ENCODE measurements around the gene CFHR1.
"Not testable (repeated sequence)": the region's sequence is repeated elsewhere in the genome, so short reads cannot be mapped to it uniquely, and the experiment has no call there.

The CFHR1 gene

DNA sequence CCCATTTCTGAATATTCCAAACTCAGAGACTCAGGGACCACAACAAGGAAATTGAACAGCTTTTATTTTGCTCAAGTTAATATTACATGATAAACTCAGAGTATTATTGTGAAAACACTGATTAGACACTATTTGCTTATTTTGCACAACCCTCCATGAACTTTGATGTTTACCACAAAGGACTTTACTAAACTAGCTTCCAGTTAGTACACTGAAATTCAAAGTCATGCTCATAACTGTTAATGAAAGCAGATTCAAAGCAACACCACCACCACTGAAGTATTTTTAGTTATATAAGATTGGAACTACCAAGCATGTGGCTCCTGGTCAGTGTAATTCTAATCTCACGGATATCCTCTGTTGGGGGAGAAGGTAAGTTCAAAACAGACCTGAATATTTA is at the start of gene CFHR1:
Gene CFHR1, plus strand, starts transcription at position 201 of the 400 bp plus-strand sequence. Its CDS starts 114 bp downstream, at position 315.
- H3K9me3 Mint-ChIP-seq, H3K4me1 Mint-ChIP-seq, DNase-seq, ATAC-seq, H3K27ac Mint-ChIP-seq, H3K27me3 Mint-ChIP-seq, H3K4me3 Mint-ChIP-seq: not testable (repeated sequence)

- H3K9me3 Mint-ChIP-seq, H3K27ac Mint-ChIP-seq, H3K4me3 Mint-ChIP-seq, H3K4me1 Mint-ChIP-seq, H3K27me3 Mint-ChIP-seq, ATAC-seq, DNase-seq: not testable (repeated sequence)
These were observed 49.7 kb upstream of the CFHR1 start for GRCh38 chr1:196769823-196770222.

GRCh38 chr1:196773713-196774112 is 45.8 kb upstream of the CFHR1 start:
- ATAC-seq = no peak
- no peaks in the 10 kb centered on the region for H3K4me1 Mint-ChIP-seq
- H3K27me3 Mint-ChIP-seq = no peaks in the 10 kb centered on the region
- no peak overlapping the region for H3K27ac Mint-ChIP-seq
- no peak for DNase-seq
- H3K9me3 Mint-ChIP-seq = no peaks in the 10 kb centered on the region
- no peak overlapping the region for H3K4me3 Mint-ChIP-seq

GRCh38 chr1:196774175-196774574 is 45.4 kb upstream of the CFHR1 start:
- DNase-seq = no peak
- Mint-ChIP-seq H3K4me1 (no peaks in the 10 kb centered on the region), H3K27ac (no peak overlapping the region), H3K9me3 (no peaks in the 10 kb centered on the region), H3K4me3 (no peak overlapping the region), H3K27me3 (no peaks in the 10 kb centered on the region)
- ATAC-seq = no peak

DNA sequence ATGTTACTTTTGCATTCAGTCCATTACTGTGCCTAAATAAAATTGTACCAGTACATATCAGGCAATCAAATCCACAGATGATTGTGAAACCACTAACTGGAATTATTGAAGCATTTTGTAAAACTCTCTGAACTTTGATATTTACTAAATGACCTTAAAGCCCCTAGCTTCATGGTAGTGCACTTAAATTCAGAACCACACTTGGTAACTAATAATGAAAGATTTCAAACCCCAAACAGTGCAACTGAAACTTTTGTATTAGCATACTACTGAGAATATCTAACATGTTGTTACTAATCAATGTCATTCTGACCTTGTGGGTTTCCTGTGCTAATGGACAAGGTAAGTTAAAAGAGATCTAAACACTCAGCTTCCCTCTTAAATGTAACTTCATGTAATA is 44.9 kb upstream of the CFHR1 start, which contains the start of gene CFHR3:
Gene CFHR3, plus strand, starts transcription at position 238 of the 400 bp plus-strand sequence. Its CDS starts 47 bp downstream, at position 285.
- ATAC-seq (no peak), DNase-seq (no peak)
- no peak within 1 kb of the TSS for H3K4me3 Mint-ChIP-seq
- no peaks in the 10 kb centered on the region for H3K4me1 Mint-ChIP-seq
- no peaks in the 10 kb centered on the region for H3K9me3 Mint-ChIP-seq
- H3K27ac Mint-ChIP-seq = no peak within 1 kb of the TSS
- H3K27me3 Mint-ChIP-seq = no peaks in the 10 kb centered on the region

DNA sequence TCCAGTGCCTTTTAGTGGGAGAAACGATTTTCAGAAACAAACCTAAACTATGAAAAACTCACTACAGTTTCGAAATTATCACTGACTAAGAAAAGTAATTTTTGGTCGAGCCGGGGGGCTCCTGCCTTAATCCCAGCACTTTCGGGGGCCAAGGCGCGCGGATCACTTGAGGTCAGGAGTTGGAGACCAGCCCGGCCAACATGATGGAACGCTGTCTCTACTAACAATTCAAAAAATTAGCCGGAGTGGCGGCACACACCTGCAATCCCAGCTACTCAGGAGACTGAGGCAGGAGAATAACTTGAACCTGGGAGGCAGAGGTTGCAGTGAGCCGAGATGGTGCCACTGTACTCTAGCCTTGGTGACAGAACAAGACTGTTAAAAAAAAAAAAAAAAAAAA is 41.9 kb upstream of the CFHR1 start:
- ATAC-seq (no peak), DNase-seq (no peak)
- H3K27ac Mint-ChIP-seq = no peak overlapping the region
- H3K9me3 Mint-ChIP-seq = no peaks in the 10 kb centered on the region
- no peaks in the 10 kb centered on the region for H3K27me3 Mint-ChIP-seq
- H3K4me3 Mint-ChIP-seq = no peak overlapping the region
- H3K4me1 Mint-ChIP-seq = no peaks in the 10 kb centered on the region

DNA sequence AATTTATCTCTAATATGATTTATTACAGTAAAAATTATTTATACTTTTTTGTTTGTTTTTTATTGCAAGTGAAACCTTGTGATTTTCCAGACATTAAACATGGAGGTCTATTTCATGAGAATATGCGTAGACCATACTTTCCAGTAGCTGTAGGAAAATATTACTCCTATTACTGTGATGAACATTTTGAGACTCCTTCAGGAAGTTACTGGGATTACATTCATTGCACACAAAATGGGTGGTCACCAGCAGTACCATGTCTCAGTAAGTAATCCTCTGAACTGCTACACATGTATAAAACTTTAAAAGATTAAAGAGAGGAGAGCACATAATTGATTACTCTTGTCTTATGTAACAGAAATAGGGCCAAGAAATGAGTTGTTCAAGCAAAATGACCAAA is 40.4 kb upstream of the CFHR1 start:
- H3K9me3 Mint-ChIP-seq = no peaks in the 10 kb centered on the region
- no peak overlapping the region for H3K27ac Mint-ChIP-seq
- no peaks in the 10 kb centered on the region for H3K27me3 Mint-ChIP-seq
- no peak for ATAC-seq
- H3K4me3 Mint-ChIP-seq = no peak overlapping the region
- no peaks in the 10 kb centered on the region for H3K4me1 Mint-ChIP-seq
- DNase-seq = no peak

DNA sequence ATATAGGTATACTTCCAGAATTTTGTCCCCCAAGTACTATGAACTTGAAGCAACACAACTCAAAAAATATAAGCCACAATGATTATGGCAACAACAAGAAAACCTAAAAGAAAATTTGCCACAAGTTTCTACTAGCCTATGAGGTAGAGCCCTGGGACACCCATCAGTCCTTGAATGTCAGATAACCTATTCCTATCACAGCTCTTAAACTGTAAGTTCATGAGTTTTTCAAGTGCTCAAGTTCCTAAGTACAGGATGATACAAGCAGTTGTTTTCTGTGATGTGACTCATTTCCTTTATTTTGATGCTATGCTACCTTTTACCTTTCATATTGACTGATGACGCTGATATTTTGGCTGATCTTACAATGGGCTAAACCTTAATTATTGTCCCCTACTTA is 28.3 kb upstream of the CFHR1 start:
- not testable (repeated sequence) for ATAC-seq, H3K4me1 Mint-ChIP-seq, H3K27ac Mint-ChIP-seq, H3K27me3 Mint-ChIP-seq, H3K4me3 Mint-ChIP-seq, DNase-seq
- H3K9me3 Mint-ChIP-seq = peaks cover 0 to 12% of the 10 kb centered on the region in 2 donors

DNA sequence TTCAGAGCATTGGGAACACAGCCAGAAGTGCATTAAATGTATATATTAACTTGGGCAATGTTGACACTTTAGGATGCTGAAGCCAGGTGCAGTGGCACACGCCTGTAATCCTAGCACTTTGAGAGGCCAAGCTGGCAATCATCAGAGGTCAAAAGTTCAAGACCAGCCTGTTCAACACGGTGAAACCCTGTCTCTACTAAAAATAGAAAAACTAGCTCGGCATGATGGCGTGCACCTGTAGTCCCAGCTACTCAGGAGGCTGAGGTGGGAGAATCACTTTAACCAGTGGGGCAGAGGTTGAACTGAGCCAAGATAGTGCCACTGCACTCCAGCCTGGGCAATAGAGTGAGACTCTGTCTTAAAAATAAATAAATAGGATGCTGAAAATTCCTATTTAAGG is 25.4 kb upstream of the CFHR1 start:
- H3K4me3 Mint-ChIP-seq, ATAC-seq, H3K9me3 Mint-ChIP-seq, H3K27me3 Mint-ChIP-seq, DNase-seq, H3K27ac Mint-ChIP-seq, H3K4me1 Mint-ChIP-seq: not testable (repeated sequence)

- Mint-ChIP-seq H3K4me3 (no peak overlapping the region), H3K27ac (no peak overlapping the region), H3K27me3 (no peaks in the 10 kb centered on the region), H3K4me1 (no peaks in the 10 kb centered on the region), H3K9me3 (peaks cover 0 to 6% of the 10 kb centered on the region in 2 donors)
- ATAC-seq = no peak
- no peak for DNase-seq
These were observed 21.6 kb upstream of the CFHR1 start for GRCh38 chr1:196797891-196798290.

DNA sequence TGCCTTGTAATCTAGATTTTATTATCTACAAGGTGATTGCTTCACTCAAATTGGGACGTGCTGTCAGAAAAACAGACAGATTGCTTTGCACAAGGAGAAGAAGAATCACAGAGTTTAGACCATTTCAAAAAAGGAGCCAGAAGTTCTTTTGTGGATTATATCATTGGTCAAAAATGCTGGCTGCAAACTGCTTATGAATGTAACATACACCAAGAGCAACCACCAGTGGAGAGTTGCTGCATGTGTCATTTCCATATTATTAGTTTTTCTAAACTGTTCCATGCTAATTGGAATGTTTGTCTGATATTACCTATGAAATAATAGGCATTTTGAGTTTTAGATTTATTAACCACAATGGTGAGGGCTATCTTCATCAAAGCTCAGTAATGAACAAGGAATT is 17.6 kb upstream of the CFHR1 start:
- not testable (repeated sequence) for DNase-seq, H3K9me3 Mint-ChIP-seq, H3K4me1 Mint-ChIP-seq, ATAC-seq, H3K27me3 Mint-ChIP-seq, H3K4me3 Mint-ChIP-seq, H3K27ac Mint-ChIP-seq

DNA sequence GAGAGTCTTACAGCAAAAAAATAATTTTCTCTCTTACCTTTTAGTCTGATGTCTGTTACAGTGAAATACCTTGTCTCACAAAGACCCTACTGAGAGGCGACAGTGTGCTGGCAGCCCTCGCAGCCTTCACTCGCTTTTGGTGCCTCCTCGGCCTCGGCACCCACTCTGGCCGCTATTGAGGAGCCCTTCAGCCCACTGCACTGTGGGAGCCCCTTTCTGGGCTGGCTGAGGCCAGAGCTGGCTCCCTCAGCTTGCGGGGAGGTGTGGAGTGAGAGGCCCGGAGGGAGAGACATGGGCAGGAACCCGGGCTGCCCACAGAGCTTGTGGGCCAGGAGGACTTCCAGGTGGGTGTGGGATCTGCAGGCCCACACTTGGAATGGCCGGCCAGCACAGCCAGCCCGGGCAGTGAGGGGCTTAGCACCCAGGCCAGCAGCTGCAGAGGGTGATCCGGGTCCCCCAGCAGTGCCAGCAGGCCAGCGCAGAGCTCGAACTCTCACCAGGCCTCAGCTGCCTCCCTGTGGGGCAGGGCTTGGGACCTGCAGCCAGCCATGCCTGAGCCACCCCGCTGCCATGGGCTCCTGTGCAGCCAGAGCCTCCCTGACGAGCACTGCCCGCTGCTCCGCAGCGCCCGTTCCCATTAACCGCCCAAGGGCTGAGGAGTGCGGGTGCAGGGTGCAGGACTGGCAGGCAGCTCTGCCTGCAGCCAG is 10.8 kb upstream of the CFHR1 start:
- ATAC-seq (no peak), DNase-seq (no peak)
- Mint-ChIP-seq H3K4me1 (no peaks in the 10 kb centered on the region), H3K9me3 (no peaks in the 10 kb centered on the region), H3K27me3 (no peaks in the 10 kb centered on the region), H3K4me3 (no peak overlapping the region), H3K27ac (no peak overlapping the region)

- not testable (repeated sequence) for H3K9me3 Mint-ChIP-seq, H3K4me1 Mint-ChIP-seq, H3K4me3 Mint-ChIP-seq, H3K27me3 Mint-ChIP-seq, DNase-seq, ATAC-seq, H3K27ac Mint-ChIP-seq
These were observed 2.1 kb upstream of the CFHR1 start for GRCh38 chr1:196817442-196817841.

GRCh38 chr1:196827860-196828259 is 8.3 kb downstream of the CFHR1 start:
- H3K27ac Mint-ChIP-seq, H3K27me3 Mint-ChIP-seq, H3K4me3 Mint-ChIP-seq, ATAC-seq, H3K9me3 Mint-ChIP-seq, DNase-seq, H3K4me1 Mint-ChIP-seq: not testable (repeated sequence)

DNA sequence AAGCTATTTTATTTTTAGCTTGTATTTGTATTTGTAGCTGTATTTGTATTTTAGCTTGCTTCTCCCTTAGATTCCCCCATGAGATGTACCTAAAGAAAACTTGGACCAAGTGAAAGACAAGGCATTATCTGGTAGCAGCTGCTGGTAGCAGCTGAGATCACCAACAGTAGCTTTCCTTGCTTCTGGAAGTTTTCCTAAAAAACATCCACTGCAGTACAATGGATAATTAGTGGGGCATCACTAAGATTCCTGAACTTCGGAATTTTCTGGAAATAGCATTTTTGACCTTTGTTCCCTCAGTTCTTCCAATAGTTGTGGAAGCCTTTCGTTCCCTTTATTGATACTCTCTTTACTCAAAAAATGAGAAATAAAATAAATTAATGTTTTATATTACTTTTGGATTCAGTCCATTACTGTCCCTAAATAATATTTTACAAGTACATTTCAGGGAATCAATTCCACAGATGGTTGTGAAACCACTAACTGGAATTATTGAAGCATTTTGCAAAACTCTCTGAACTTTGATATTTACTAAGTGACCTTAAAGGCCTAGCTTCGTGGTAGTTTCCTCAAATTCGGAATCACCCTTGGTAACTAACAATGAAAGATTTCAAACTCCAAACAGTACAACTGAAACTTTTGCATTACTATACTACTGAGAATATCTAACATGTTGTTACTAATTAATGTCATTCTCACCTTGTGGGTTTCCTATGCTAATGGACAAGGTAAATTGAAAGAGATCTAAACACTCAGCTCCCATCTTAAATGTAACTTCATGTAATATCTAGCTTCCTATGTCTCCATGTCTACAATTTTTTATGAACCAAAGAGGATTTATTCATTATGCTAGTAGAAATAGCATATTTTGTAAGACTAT is 30.3 kb downstream of the CFHR1 start:
- H3K27ac Mint-ChIP-seq, DNase-seq, H3K27me3 Mint-ChIP-seq, H3K4me1 Mint-ChIP-seq, H3K9me3 Mint-ChIP-seq, ATAC-seq, H3K4me3 Mint-ChIP-seq: not testable (repeated sequence)

- Mint-ChIP-seq H3K4me3 (no peak overlapping the region), H3K4me1 (no peaks in the 10 kb centered on the region), H3K27me3 (no peaks in the 10 kb centered on the region), H3K9me3 (peaks cover 0 to 9% of the 10 kb centered on the region in 2 donors), H3K27ac (no peak overlapping the region)
- ATAC-seq = no peak
- no peak for DNase-seq
These were observed 36.5 kb downstream of the CFHR1 start for GRCh38 chr1:196856053-196856452.

All from stimulated activated naive CD8-positive, alpha-beta T cell treated with anti-CD3 and anti-CD28 coated beads, Interleukin-15, amount 100 ng/mL, for 72 hours (primary cell).